Measurements from ENCODE around the gene COG3. TPM values are rescaled to one million over a fixed set of nuclear protein-coding genes. Genes with fewer than 3 reads are reported as not detected.

COG3 gene
- polyA plus RNA-seq, 4 donors, result 15.9 to 29.4 (median 22.3) TPM

DNA sequence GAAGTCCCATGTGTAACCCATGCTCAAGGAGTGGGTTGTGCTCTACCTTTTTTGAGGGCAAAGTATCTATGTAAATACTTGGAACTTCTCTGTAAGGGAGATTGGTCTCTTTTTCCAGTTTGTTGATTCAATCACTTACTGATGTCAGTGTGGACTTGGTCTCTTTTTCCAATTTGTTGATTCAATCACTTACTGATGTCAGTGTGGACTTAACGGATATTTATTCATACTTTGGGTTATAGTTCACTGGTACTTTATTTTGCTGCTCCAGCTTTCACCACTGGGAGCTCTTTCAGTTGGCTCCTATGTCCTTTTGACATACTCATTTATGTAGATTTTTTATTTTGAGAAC lies 36.4 kb downstream of the COG3 start:
- Histone ChIP-seq H3K36me3 (ENCODE audit: control insufficient read depth in 3 of 3, insufficient read depth in 2 of 3, low read depth in 1 of 3, low read length in 3 of 3) (peaks cover 26 to 39% (median 36%) of the 10 kb centered on the region in 3 donors), H3K9me3 (ENCODE audit: control insufficient read depth in 2 of 2, insufficient read depth in 1 of 2, low read depth in 1 of 2, low read length in 1 of 2) (no peaks in the 10 kb centered on the region), H3K4me3 (ENCODE audit: low read depth in 1 of 3, low read length in 3 of 3) (no peak overlapping the region), H3K27me3 (ENCODE audit: control insufficient read depth in 3 of 3, insufficient read depth in 3 of 3, low read length in 3 of 3) (no peaks in the 10 kb centered on the region), H3K27ac (ENCODE audit: low read depth in 1 of 3, low read length in 2 of 3) (no peak overlapping the region), H3K4me1 (ENCODE audit: control insufficient read depth in 3 of 3, insufficient read depth in 2 of 3, low read depth in 1 of 3, low read length in 2 of 3) (no peaks in the 10 kb centered on the region)
- DNase-seq (no peak), FAIRE-seq (no peak)
- WGBS, 3 donors, result 42 to 60% (median 56%) methylated on average over 1 of the region's 1 CpG

DNA sequence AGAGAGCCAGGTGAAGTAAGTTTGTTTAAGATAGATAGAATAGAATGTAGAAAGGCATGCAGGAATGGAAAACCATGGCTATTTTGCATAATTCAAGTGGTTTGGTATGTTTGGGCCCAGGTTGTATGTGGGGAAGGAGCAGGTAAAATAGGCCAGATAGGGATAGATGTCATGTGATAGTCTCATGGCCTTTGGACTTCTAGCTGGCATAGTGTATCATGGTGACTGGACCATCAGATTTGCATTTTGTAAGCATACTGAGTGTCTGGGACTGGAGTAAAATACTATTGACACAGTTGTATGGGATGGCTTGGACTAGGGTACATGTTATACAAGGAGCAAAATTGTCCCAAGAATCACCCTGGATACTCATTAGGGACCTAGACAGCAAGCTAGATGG lies 38.9 kb downstream of the COG3 start:
- no peak overlapping the region for H3K4me3 ChIP-seq (ENCODE audit: low read depth in 1 of 3, low read length in 3 of 3)
- FAIRE-seq (no peak), DNase-seq (peak in 1 of 2 donors; percentile 41)
- no peaks in the 10 kb centered on the region for H3K9me3 ChIP-seq (ENCODE audit: control insufficient read depth in 2 of 2, insufficient read depth in 1 of 2, low read depth in 1 of 2, low read length in 1 of 2)
- no peak overlapping the region for H3K27ac ChIP-seq (ENCODE audit: low read depth in 1 of 3, low read length in 2 of 3)
- peaks cover 28 to 34% (median 34%) of the 10 kb centered on the region in 3 donors for H3K36me3 ChIP-seq (ENCODE audit: control insufficient read depth in 3 of 3, insufficient read depth in 2 of 3, low read depth in 1 of 3, low read length in 3 of 3)
- no peaks in the 10 kb centered on the region for H3K4me1 ChIP-seq (ENCODE audit: control insufficient read depth in 3 of 3, insufficient read depth in 2 of 3, low read depth in 1 of 3, low read length in 2 of 3)
- no peaks in the 10 kb centered on the region for H3K27me3 ChIP-seq (ENCODE audit: control insufficient read depth in 3 of 3, insufficient read depth in 3 of 3, low read length in 3 of 3)

DNA sequence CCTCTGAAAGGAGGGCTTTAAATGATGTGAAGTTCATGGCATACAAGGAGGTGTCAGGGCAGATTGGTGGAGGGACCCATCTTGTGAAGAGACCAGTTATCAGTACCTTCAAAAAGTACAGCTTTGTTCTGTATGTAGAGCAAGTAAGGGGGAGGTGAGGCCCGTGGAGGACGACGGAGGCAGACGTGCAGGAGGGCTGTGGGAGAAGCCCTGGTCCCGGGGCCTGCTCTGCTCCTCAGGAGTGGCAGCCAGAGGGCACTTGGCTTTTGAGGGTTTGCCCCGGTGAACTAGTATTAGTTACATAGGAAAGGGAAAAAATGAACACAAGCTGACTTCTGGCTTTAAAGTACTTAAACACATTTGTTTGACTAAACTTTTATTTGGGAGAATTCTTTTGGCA lies 42.1 kb downstream of the COG3 start:
- no peak overlapping the region for H3K4me3 ChIP-seq (ENCODE audit: low read depth in 1 of 3, low read length in 3 of 3)
- WGBS, 3 donors, result 82 to 95% (median 90%) methylated on average over 6 of the region's 6 CpGs
- H3K36me3 ChIP-seq (ENCODE audit: control insufficient read depth in 3 of 3, insufficient read depth in 2 of 3, low read depth in 1 of 3, low read length in 3 of 3), result peaks cover 29 to 39% (median 33%) of the 10 kb centered on the region in 3 donors
- no peaks in the 10 kb centered on the region for H3K4me1 ChIP-seq (ENCODE audit: control insufficient read depth in 3 of 3, insufficient read depth in 2 of 3, low read depth in 1 of 3, low read length in 2 of 3)
- no peaks in the 10 kb centered on the region for H3K9me3 ChIP-seq (ENCODE audit: control insufficient read depth in 2 of 2, insufficient read depth in 1 of 2, low read depth in 1 of 2, low read length in 1 of 2)
- no peak overlapping the region for H3K27ac ChIP-seq (ENCODE audit: low read depth in 1 of 3, low read length in 2 of 3)
- no peaks in the 10 kb centered on the region for H3K27me3 ChIP-seq (ENCODE audit: control insufficient read depth in 3 of 3, insufficient read depth in 3 of 3, low read length in 3 of 3)
- DNase-seq (no peak), FAIRE-seq (no peak)

DNA sequence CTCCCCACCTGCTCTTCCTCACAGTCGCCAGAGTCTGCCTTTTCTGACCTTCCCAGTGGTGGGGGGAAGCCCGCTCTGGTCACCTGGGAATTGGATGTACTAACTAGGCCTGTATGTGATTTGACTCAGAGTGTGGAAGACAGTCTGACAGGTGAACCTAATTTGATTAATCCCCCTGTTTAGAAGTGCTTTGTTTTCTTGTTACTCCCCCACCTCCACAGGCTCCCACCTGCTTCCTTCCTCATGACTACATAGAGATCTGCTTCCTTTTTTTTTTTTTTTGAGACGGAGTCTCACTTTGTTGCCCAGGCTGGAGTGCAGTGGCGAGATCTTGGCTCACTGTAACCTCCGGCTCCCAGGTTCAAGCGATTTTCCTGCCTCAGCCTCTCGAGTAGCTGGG lies 44.0 kb downstream of the COG3 start:
- Histone ChIP-seq H3K27ac (ENCODE audit: low read depth in 1 of 3, low read length in 2 of 3) (no peak overlapping the region), H3K27me3 (ENCODE audit: control insufficient read depth in 3 of 3, insufficient read depth in 3 of 3, low read length in 3 of 3) (no peaks in the 10 kb centered on the region), H3K4me3 (ENCODE audit: low read depth in 1 of 3, low read length in 3 of 3) (no peak overlapping the region), H3K36me3 (ENCODE audit: control insufficient read depth in 3 of 3, insufficient read depth in 2 of 3, low read depth in 1 of 3, low read length in 3 of 3) (peaks cover 29 to 41% (median 32%) of the 10 kb centered on the region in 3 donors), H3K4me1 (ENCODE audit: control insufficient read depth in 3 of 3, insufficient read depth in 2 of 3, low read depth in 1 of 3, low read length in 2 of 3) (no peaks in the 10 kb centered on the region), H3K9me3 (ENCODE audit: control insufficient read depth in 2 of 2, insufficient read depth in 1 of 2, low read depth in 1 of 2, low read length in 1 of 2) (no peaks in the 10 kb centered on the region)
- 85 to 90% (median 89%) methylated on average over 7 of the region's 7 CpGs for WGBS, 3 donors
- FAIRE-seq, result no peak
- DNase-seq, result no peak

DNA sequence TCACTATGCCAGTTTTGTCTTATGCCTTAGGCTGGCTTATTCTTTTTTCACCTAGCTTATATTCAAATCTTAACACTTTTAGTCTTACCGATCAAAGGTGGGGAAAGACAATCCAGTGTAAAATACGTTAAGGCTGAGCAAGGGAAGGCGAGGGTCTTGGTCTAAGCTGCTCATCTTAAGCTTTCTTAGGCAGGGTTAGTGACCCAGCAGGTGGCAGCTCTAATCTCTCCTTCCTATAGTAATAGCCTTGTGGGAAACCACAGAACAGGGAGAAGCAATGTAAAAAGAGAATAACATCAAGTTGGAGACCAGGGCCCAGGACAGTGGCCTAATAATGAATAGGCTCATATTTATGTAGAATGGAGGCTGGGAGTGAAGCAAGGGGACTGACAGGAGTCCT lies 45.9 kb downstream of the COG3 start:
- Histone ChIP-seq H3K27me3 (ENCODE audit: control insufficient read depth in 3 of 3, insufficient read depth in 3 of 3, low read length in 3 of 3) (no peaks in the 10 kb centered on the region), H3K9me3 (ENCODE audit: control insufficient read depth in 2 of 2, insufficient read depth in 1 of 2, low read depth in 1 of 2, low read length in 1 of 2) (no peaks in the 10 kb centered on the region), H3K4me3 (ENCODE audit: low read depth in 1 of 3, low read length in 3 of 3) (no peak overlapping the region), H3K4me1 (ENCODE audit: control insufficient read depth in 3 of 3, insufficient read depth in 2 of 3, low read depth in 1 of 3, low read length in 2 of 3) (no peaks in the 10 kb centered on the region), H3K36me3 (ENCODE audit: control insufficient read depth in 3 of 3, insufficient read depth in 2 of 3, low read depth in 1 of 3, low read length in 3 of 3) (peaks cover 18 to 36% (median 22%) of the 10 kb centered on the region in 3 donors), H3K27ac (ENCODE audit: low read depth in 1 of 3, low read length in 2 of 3) (no peak overlapping the region)
- FAIRE-seq, result no peak
- WGBS, 3 donors, result 92 to 97% (median 94%) methylated on average over 3 of the region's 3 CpGs
- DNase-seq, result no peak

DNA sequence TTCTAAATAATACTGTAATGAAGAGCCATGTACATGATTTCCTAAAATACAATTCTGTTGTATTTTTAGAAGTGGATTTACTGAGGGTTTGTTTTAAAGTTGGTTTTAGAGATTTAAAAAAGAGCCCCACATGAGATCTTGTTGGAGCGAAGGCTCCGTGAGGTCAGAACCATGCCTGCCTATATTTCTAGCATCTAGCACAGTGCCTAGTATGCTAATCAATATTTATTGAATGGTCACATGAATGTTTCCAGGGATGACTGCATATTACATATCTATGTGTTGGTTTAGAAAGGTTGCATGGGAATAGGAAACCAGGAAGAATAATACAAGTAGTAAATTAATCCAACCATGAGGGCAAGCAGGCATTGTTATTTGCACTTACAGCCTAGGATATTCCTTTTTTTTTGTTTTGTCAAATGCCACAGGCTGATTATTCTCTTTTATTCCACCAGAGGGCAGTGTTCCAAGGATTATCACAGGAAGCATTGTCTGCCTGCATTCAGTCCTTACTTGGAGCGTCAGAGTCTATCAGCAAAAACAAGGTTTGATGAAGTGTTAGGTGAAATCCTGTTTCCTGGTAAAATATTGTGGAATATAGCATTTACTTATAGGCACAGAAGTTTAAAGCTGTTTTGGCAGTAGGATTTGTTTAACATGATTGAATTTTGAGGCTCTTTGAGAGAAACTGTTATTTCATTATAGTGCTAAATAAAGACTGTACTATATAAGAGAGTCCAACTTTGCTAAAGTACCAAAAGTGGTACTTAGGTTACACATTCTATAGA lies 46.8 kb downstream of the COG3 start:
- no peak overlapping the region for H3K4me3 ChIP-seq (ENCODE audit: low read depth in 1 of 3, low read length in 3 of 3)
- peaks cover 10 to 30% (median 19%) of the 10 kb centered on the region in 3 donors for H3K36me3 ChIP-seq (ENCODE audit: control insufficient read depth in 3 of 3, insufficient read depth in 2 of 3, low read depth in 1 of 3, low read length in 3 of 3)
- WGBS, 3 donors, result 64 to 73% (median 70%) methylated on average over 3 of the region's 3 CpGs
- no peaks in the 10 kb centered on the region for H3K4me1 ChIP-seq (ENCODE audit: control insufficient read depth in 3 of 3, insufficient read depth in 2 of 3, low read depth in 1 of 3, low read length in 2 of 3)
- H3K27me3 ChIP-seq (ENCODE audit: control insufficient read depth in 3 of 3, insufficient read depth in 3 of 3, low read length in 3 of 3), result no peaks in the 10 kb centered on the region
- peak; percentile 10 for FAIRE-seq
- no peaks in the 10 kb centered on the region for H3K9me3 ChIP-seq (ENCODE audit: control insufficient read depth in 2 of 2, insufficient read depth in 1 of 2, low read depth in 1 of 2, low read length in 1 of 2)
- H3K27ac ChIP-seq (ENCODE audit: low read depth in 1 of 3, low read length in 2 of 3), result no peak overlapping the region
- DNase-seq, result peak; percentile 71 to 76

DNA sequence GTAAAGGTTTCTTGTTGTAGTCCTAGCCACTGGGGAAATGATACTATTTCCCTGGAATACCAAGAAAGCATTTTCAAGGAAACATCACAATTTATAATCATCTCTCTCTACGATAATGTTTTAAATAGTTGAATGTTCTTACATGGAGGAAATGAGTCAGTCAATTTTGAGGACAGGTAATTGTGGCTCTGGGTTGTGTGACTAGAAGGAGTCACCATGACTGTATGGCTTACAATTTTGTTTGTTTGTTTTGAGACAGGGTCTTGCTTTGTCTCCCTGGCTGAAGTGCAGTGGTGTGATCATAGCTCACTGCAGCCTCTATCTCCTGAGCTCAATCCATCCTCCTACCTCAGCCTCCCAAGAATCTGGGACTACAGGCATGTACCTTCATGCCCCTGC lies 47.4 kb downstream of the COG3 start:
- Histone ChIP-seq H3K27ac (ENCODE audit: low read depth in 1 of 3, low read length in 2 of 3) (no peak overlapping the region), H3K4me3 (ENCODE audit: low read depth in 1 of 3, low read length in 3 of 3) (no peak overlapping the region), H3K9me3 (ENCODE audit: control insufficient read depth in 2 of 2, insufficient read depth in 1 of 2, low read depth in 1 of 2, low read length in 1 of 2) (no peaks in the 10 kb centered on the region), H3K4me1 (ENCODE audit: control insufficient read depth in 3 of 3, insufficient read depth in 2 of 3, low read depth in 1 of 3, low read length in 2 of 3) (no peaks in the 10 kb centered on the region), H3K27me3 (ENCODE audit: control insufficient read depth in 3 of 3, insufficient read depth in 3 of 3, low read length in 3 of 3) (no peaks in the 10 kb centered on the region), H3K36me3 (ENCODE audit: control insufficient read depth in 3 of 3, insufficient read depth in 2 of 3, low read depth in 1 of 3, low read length in 3 of 3) (peaks cover 7 to 27% (median 16%) of the 10 kb centered on the region in 3 donors)
- FAIRE-seq, result no peak
- 77 to 97% (median 85%) methylated on average over 1 of the region's 1 CpG for WGBS, 3 donors
- DNase-seq, result no peak

DNA sequence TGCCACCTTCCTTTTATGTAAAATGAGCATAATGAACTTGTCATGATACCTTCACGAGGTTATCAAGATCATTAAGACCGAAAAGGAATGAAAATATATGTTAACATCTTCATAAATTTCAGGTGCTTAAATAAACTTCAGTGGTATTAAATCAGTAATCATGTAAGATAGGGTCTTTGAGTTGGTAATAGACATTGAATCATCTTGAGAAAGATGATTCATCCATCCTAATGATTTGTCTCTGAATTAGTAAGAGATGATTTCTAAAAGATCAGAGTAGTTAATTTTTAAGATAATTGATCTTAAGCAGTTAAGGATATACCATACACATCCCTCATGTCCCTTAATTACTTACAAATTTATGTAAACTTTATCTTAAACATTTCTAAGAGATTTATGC lies 52.0 kb downstream of the COG3 start:
- no peaks in the 10 kb centered on the region for H3K9me3 ChIP-seq (ENCODE audit: control insufficient read depth in 2 of 2, insufficient read depth in 1 of 2, low read depth in 1 of 2, low read length in 1 of 2)
- 80 to 85% (median 84%) methylated on average over 2 of the region's 2 CpGs for WGBS, 3 donors
- no peaks in the 10 kb centered on the region for H3K4me1 ChIP-seq (ENCODE audit: control insufficient read depth in 3 of 3, insufficient read depth in 2 of 3, low read depth in 1 of 3, low read length in 2 of 3)
- no peak overlapping the region for H3K27ac ChIP-seq (ENCODE audit: low read depth in 1 of 3, low read length in 2 of 3)
- H3K27me3 ChIP-seq (ENCODE audit: control insufficient read depth in 3 of 3, insufficient read depth in 3 of 3, low read length in 3 of 3), result no peaks in the 10 kb centered on the region
- no peak overlapping the region for H3K4me3 ChIP-seq (ENCODE audit: low read depth in 1 of 3, low read length in 3 of 3)
- no peak for FAIRE-seq
- peaks cover 3 to 29% (median 23%) of the 10 kb centered on the region in 3 donors for H3K36me3 ChIP-seq (ENCODE audit: control insufficient read depth in 3 of 3, insufficient read depth in 2 of 3, low read depth in 1 of 3, low read length in 3 of 3)
- no peak for DNase-seq

All from small intestine (tissue), 7 donors.